ENCODE data around the gene DOCK10. TPM values are rescaled to one million over a fixed set of nuclear protein-coding genes. Genes with fewer than 3 reads are reported as not detected.
A peak's percentile ranks its signal among the peaks of the same experiment; 100 is the strongest.

DOCK10 gene
- total RNA-seq, 1 donor from 2014 or later = 3.6 TPM

- H3K9me3 Mint-ChIP-seq (ENCODE audit: low read depth) = peaks cover 7% of the 10 kb centered on the region
- H3K27me3 Mint-ChIP-seq = no peaks in the 10 kb centered on the region
- TF ChIP-seq CTCF (IDR thresholded peaks at IDR 0.05; ENCODE audit: unreplicated experiment) = no peak
Measured at GRCh38 chr2:224764565-224765236, 277.6 kb downstream of the DOCK10 start.

GRCh38 chr2:224757934-224758548 is 284.2 kb downstream of the DOCK10 start:
- H3K36me3 Mint-ChIP-seq (ENCODE audit: insufficient read depth) = peaks cover 5% of the 10 kb centered on the region
- no peak overlapping the region for H3K4me3 Mint-ChIP-seq (ENCODE audit: low read depth)
- H3K9me3 Mint-ChIP-seq (ENCODE audit: low read depth) = peaks cover 24% of the 10 kb centered on the region
- no peaks in the 10 kb centered on the region for H3K4me1 Mint-ChIP-seq (ENCODE audit: low read depth)
- H3K27me3 Mint-ChIP-seq = no peaks in the 10 kb centered on the region
- DNase-seq (ENCODE audit: low spot score, unreplicated experiment) = no peak
- no peak for TF ChIP-seq CTCF (IDR thresholded peaks at IDR 0.05; ENCODE audit: unreplicated experiment)
- no peak overlapping the region for H3K27ac Mint-ChIP-seq

More at GRCh38 chr2:224764565-224765236, 277.6 kb downstream of the DOCK10 start:
- DNase-seq (ENCODE audit: low spot score, unreplicated experiment) = no peak
- Mint-ChIP-seq H3K4me1 (ENCODE audit: low read depth) (no peaks in the 10 kb centered on the region), H3K27ac (no peak overlapping the region), H3K36me3 (ENCODE audit: insufficient read depth) (no peaks in the 10 kb centered on the region), H3K4me3 (ENCODE audit: low read depth) (no peak overlapping the region)

- Mint-ChIP-seq H3K4me1 (ENCODE audit: low read depth) (no peaks in the 10 kb centered on the region), H3K36me3 (ENCODE audit: insufficient read depth) (peaks cover 5% of the 10 kb centered on the region), H3K27ac (no peak overlapping the region), H3K27me3 (no peaks in the 10 kb centered on the region), H3K9me3 (ENCODE audit: low read depth) (peaks cover 16% of the 10 kb centered on the region), H3K4me3 (ENCODE audit: low read depth) (no peak overlapping the region)
- no peak for DNase-seq (ENCODE audit: low spot score, unreplicated experiment)
- no peak for TF ChIP-seq CTCF (IDR thresholded peaks at IDR 0.05; ENCODE audit: unreplicated experiment)
Measured at GRCh38 chr2:224753743-224754540, 288.3 kb downstream of the DOCK10 start.

GRCh38 chr2:224751996-224752698 is 290.1 kb downstream of the DOCK10 start:
- no peak for TF ChIP-seq CTCF (IDR thresholded peaks at IDR 0.05; ENCODE audit: unreplicated experiment)

GRCh38 chr2:224749136-224749535 is 293.1 kb downstream of the DOCK10 start:
- Mint-ChIP-seq H3K4me1 (ENCODE audit: low read depth) (no peaks in the 10 kb centered on the region), H3K27ac (no peak overlapping the region), H3K27me3 (peaks cover 4% of the 10 kb centered on the region), H3K36me3 (ENCODE audit: insufficient read depth) (no peaks in the 10 kb centered on the region), H3K4me3 (ENCODE audit: low read depth) (no peak overlapping the region), H3K9me3 (ENCODE audit: low read depth) (no peaks in the 10 kb centered on the region)
- no peak for DNase-seq (ENCODE audit: low spot score, unreplicated experiment)
- TF ChIP-seq CTCF (IDR thresholded peaks at IDR 0.05; ENCODE audit: unreplicated experiment) = peak; percentile 18

More at GRCh38 chr2:224751996-224752698, 290.1 kb downstream of the DOCK10 start:
- Mint-ChIP-seq H3K9me3 (ENCODE audit: low read depth) (peaks cover 6% of the 10 kb centered on the region), H3K27me3 (peaks cover 4% of the 10 kb centered on the region), H3K36me3 (ENCODE audit: insufficient read depth) (no peaks in the 10 kb centered on the region), H3K4me1 (ENCODE audit: low read depth) (no peaks in the 10 kb centered on the region), H3K27ac (no peak overlapping the region), H3K4me3 (ENCODE audit: low read depth) (no peak overlapping the region)
- no peak for DNase-seq (ENCODE audit: low spot score, unreplicated experiment)
